CD4-positive, alpha-beta T cell treated with Interleukin-6 at 100 ng/mL for 8 hours (primary cell): ENCODE measurements around the gene SLC25A43.
"Not testable (repeated sequence)": the region's sequence is repeated elsewhere in the genome, so short reads cannot be mapped to it uniquely, and the experiment has no call there.

ENCODE experiments used
- DNase-seq: peaks from one replicate; pipeline ENCODE4 v3.0.0-alpha.2; 2020; ENCODE audit warnings: mixed read lengths, low spot score

SLC25A43 gene

GRCh38 chrX:119407681-119408080 lies 8.5 kb downstream of the SLC25A43 start:
- DNase-seq, result no peak

- DNase-seq, result no peak
Measured at GRCh38 chrX:119410027-119410819, 11.1 kb downstream of the SLC25A43 start.

GRCh38 chrX:119410854-119411253 lies 11.7 kb downstream of the SLC25A43 start:
- no peak for DNase-seq

GRCh38 chrX:119411959-119412358 lies 12.8 kb downstream of the SLC25A43 start:
- DNase-seq, result no peak

- no peak for DNase-seq
Measured at GRCh38 chrX:119417376-119417775, 18.2 kb downstream of the SLC25A43 start.

GRCh38 chrX:119417842-119418241 lies 18.7 kb downstream of the SLC25A43 start:
- no peak for DNase-seq

- no peak for DNase-seq
Measured at GRCh38 chrX:119419146-119419545, 20.0 kb downstream of the SLC25A43 start.

- DNase-seq, result no peak
Measured at GRCh38 chrX:119419898-119420297, 20.8 kb downstream of the SLC25A43 start.

GRCh38 chrX:119421016-119421705 lies 22.0 kb downstream of the SLC25A43 start:
- no peak for DNase-seq

GRCh38 chrX:119423631-119424030 lies 24.5 kb downstream of the SLC25A43 start:
- DNase-seq, result no peak

GRCh38 chrX:119424999-119425398 lies 25.9 kb downstream of the SLC25A43 start:
- no peak for DNase-seq

GRCh38 chrX:119427024-119427794 lies 28.1 kb downstream of the SLC25A43 start:
- no peak for DNase-seq

- no peak for DNase-seq
Measured at GRCh38 chrX:119427795-119428185, 28.7 kb downstream of the SLC25A43 start.

- no peak for DNase-seq
Measured at GRCh38 chrX:119429471-119429870, 30.3 kb downstream of the SLC25A43 start.

- DNase-seq, result not testable (repeated sequence)
Measured at GRCh38 chrX:119441295-119441694, 42.2 kb downstream of the SLC25A43 start.

GRCh38 chrX:119442286-119442685 lies 43.1 kb downstream of the SLC25A43 start:
- DNase-seq, result no peak

- no peak for DNase-seq
Measured at GRCh38 chrX:119453202-119453601, 54.1 kb downstream of the SLC25A43 start.

GRCh38 chrX:119455264-119455663 lies 56.1 kb downstream of the SLC25A43 start:
- DNase-seq, result no peak

- DNase-seq, result no peak
Measured at GRCh38 chrX:119459181-119459580, 60.0 kb downstream of the SLC25A43 start.

- DNase-seq, result no peak
Measured at GRCh38 chrX:119465555-119465954, 66.4 kb downstream of the SLC25A43 start.

GRCh38 chrX:119466970-119467369 lies 67.8 kb downstream of the SLC25A43 start:
- DNase-seq, result no peak

- DNase-seq, result no peak
Measured at GRCh38 chrX:119467433-119467832, 68.3 kb downstream of the SLC25A43 start.
